Chondrocyte (in vitro differentiated cells): ENCODE data around the gene ELMO1. TPM values are rescaled to one million over a fixed set of nuclear protein-coding genes. Genes with fewer than 3 reads are reported as not detected.

Experiments
- DNase-seq: peaks from one replicate; pipeline ENCODE4 v3.0.0; 2021; ENCODE audit warnings: mixed read lengths, low spot score
- H3K27ac Mint-ChIP-seq: one replicate; pipeline ENCODE4 v1.8.0; 2021; ENCODE audit warnings: mild to moderate bottlenecking, moderate library complexity, mixed read lengths; ENCODE audit not compliant: unreplicated experiment
- H3K27me3 Mint-ChIP-seq: 2 replicates; pipeline ENCODE4 v1.8.0; 2021; ENCODE audit warnings: low read depth, mixed read lengths
- H3K36me3 Mint-ChIP-seq: 2 replicates; pipeline ENCODE4 v1.8.0; 2021; ENCODE audit warnings: low read depth, mixed read lengths
- H3K4me1 Mint-ChIP-seq: 2 replicates; pipeline ENCODE4 v1.8.0; 2021; ENCODE audit warnings: low read depth, mild to moderate bottlenecking, mixed read lengths
- H3K4me3 Mint-ChIP-seq: one replicate; pipeline ENCODE4 v1.8.0; 2021; ENCODE audit warnings: mild to moderate bottlenecking, moderate library complexity, mixed read lengths; ENCODE audit not compliant: unreplicated experiment
- H3K9me3 Mint-ChIP-seq: 2 replicates; pipeline ENCODE4 v1.8.0; 2021; ENCODE audit warnings: low read depth, mixed read lengths
- total RNA-seq: library from RNA; stranded (reverse); gene quantifications from 3 replicates; pipeline ENCODE4 v1.2.1, GENCODE V29; 2021
- TF ChIP-seq, protein P1 (sequence below): fragments of 200-600 bp; sonication (generic); IDR thresholded peaks from 2 replicates; pipeline ENCODE4 v1.5.0; 2021; ENCODE audit warnings: antibody characterized with exemption, mild to moderate bottlenecking, moderate library complexity

ELMO1 gene
- total RNA-seq, 1 donor from 2014 or later: 0.42 TPM

DNA sequence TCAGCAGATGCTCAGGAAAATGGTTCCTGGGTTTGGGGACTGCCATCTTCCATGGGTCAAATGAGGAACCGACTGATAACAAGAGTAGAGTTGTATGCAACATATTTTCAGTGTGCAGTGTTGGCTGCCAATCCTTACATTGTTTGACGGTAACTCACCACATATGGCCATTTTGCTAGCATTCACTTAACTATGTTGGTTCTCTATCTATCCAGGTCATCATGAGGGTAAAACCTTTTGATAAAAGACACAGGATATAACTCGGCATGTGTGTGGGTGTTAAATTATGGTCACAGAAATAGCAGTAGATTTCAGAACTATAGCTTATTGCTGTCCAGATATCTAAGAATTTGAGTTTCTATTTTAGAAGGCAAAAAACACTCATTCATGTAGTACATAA lies 583.6 kb downstream of the ELMO1 start:
- Mint-ChIP-seq H3K27ac (no peak overlapping the region), H3K4me1 (no peaks in the 10 kb centered on the region), H3K27me3 (no peaks in the 10 kb centered on the region), H3K9me3 (peaks cover 3% of the 10 kb centered on the region), H3K4me3 (no peak overlapping the region), H3K36me3 (no peaks in the 10 kb centered on the region)
- DNase-seq: no peak
- TF ChIP-seq, protein P1, sequence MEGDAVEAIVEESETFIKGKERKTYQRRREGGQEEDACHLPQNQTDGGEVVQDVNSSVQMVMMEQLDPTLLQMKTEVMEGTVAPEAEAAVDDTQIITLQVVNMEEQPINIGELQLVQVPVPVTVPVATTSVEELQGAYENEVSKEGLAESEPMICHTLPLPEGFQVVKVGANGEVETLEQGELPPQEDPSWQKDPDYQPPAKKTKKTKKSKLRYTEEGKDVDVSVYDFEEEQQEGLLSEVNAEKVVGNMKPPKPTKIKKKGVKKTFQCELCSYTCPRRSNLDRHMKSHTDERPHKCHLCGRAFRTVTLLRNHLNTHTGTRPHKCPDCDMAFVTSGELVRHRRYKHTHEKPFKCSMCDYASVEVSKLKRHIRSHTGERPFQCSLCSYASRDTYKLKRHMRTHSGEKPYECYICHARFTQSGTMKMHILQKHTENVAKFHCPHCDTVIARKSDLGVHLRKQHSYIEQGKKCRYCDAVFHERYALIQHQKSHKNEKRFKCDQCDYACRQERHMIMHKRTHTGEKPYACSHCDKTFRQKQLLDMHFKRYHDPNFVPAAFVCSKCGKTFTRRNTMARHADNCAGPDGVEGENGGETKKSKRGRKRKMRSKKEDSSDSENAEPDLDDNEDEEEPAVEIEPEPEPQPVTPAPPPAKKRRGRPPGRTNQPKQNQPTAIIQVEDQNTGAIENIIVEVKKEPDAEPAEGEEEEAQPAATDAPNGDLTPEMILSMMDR: no peak

GRCh38 chr7:36863901-36864701 lies 584.6 kb downstream of the ELMO1 start:
- TF ChIP-seq, protein P1: no peak
- H3K4me3 Mint-ChIP-seq: no peak overlapping the region
- no peaks in the 10 kb centered on the region for H3K4me1 Mint-ChIP-seq
- H3K27me3 Mint-ChIP-seq: no peaks in the 10 kb centered on the region
- no peak overlapping the region for H3K27ac Mint-ChIP-seq
- no peak for DNase-seq
- H3K36me3 Mint-ChIP-seq: no peaks in the 10 kb centered on the region
- H3K9me3 Mint-ChIP-seq: peaks cover 3% of the 10 kb centered on the region

- no peaks in the 10 kb centered on the region for H3K4me1 Mint-ChIP-seq
- TF ChIP-seq, protein P1: no peak
- no peaks in the 10 kb centered on the region for H3K36me3 Mint-ChIP-seq
- no peak for DNase-seq
- H3K27me3 Mint-ChIP-seq: peaks cover 2% of the 10 kb centered on the region
- peaks cover 3% of the 10 kb centered on the region for H3K9me3 Mint-ChIP-seq
- H3K27ac Mint-ChIP-seq: no peak overlapping the region
- H3K4me3 Mint-ChIP-seq: no peak overlapping the region
Measured at GRCh38 chr7:36862771-36863261, 585.8 kb downstream of the ELMO1 start.

GRCh38 chr7:36861656-36862055 lies 587.0 kb downstream of the ELMO1 start:
- Mint-ChIP-seq H3K4me3 (no peak overlapping the region), H3K36me3 (no peaks in the 10 kb centered on the region), H3K4me1 (no peaks in the 10 kb centered on the region), H3K27ac (no peak overlapping the region), H3K9me3 (no peaks in the 10 kb centered on the region), H3K27me3 (peaks cover 2% of the 10 kb centered on the region)
- DNase-seq: no peak
- TF ChIP-seq, protein P1: no peak

- no peak overlapping the region for H3K27ac Mint-ChIP-seq
- TF ChIP-seq, protein P1: no peak
- H3K27me3 Mint-ChIP-seq: peaks cover 2% of the 10 kb centered on the region
- no peaks in the 10 kb centered on the region for H3K9me3 Mint-ChIP-seq
- H3K4me1 Mint-ChIP-seq: no peaks in the 10 kb centered on the region
- no peak overlapping the region for H3K4me3 Mint-ChIP-seq
- no peaks in the 10 kb centered on the region for H3K36me3 Mint-ChIP-seq
- DNase-seq: no peak
Measured at GRCh38 chr7:36860681-36861080, 588.0 kb downstream of the ELMO1 start.
